ENCODE measurements around the gene FERMT3. TPM values are rescaled to one million over a fixed set of nuclear protein-coding genes. Genes with fewer than 3 reads are reported as not detected.

Gene FERMT3
- total RNA-seq, 5 donors from 2014 or later (not counting 1 experiment from before 2014, with no cell fraction given), result 115 to 184 (median 161) TPM

GRCh38 chr11:64246871-64247728 is 40.6 kb downstream of the FERMT3 start, which contains the start of gene PPP1R14B:
PPP1R14B (minus strand) TSS chr11:64246943; CDS start chr11:64246673, 270 bp downstream.
- Histone ChIP-seq H3K27ac (ENCODE audit: low read length) (peak within 1 kb of the TSS; percentile 57), H3K4me3 (ENCODE audit: control insufficient read depth in 1 of 2, extremely low read depth in 1 of 2, low read length in 1 of 2) (peak within 1 kb of the TSS; percentile 77 to 95), H3K9me3 (no peaks in the 10 kb centered on the region), H3K27me3 (replicated peaks in 1 of 2; ENCODE audit: control insufficient read depth in 2 of 2, extremely low read depth in 1 of 2, insufficient read depth in 2 of 2, low read length in 1 of 2) (peaks cover 0 to 13% of the 10 kb centered on the region in 2 experiments), H3K4me1 (ENCODE audit: control insufficient read depth in 1 of 2, extremely low read depth in 1 of 2, insufficient read depth in 2 of 2, low read length in 2 of 2) (peaks cover 17 to 63% of the 10 kb centered on the region in 2 experiments), H3K36me3 (ENCODE audit: control insufficient read depth in 2 of 2, extremely low read depth in 1 of 2, insufficient read depth in 1 of 2, low read length in 1 of 2) (peaks cover 6 to 10% of the 10 kb centered on the region in 2 donors)
- peak within 1 kb of the TSS; percentile 87 to 88 for H3K27ac Mint-ChIP-seq
- H3K9me3 Mint-ChIP-seq, result no peaks in the 10 kb centered on the region
- H3K36me3 Mint-ChIP-seq, result no peaks in the 10 kb centered on the region
- H3K4me3 Mint-ChIP-seq, result peak within 1 kb of the TSS; percentile 80 to 90 (median 89)
- ATAC-seq (replicated peaks in 1 of 4) (peak; percentile 69 to 72 (median 70)), DNase-seq (peak; percentile 42 to 82 (median 72))
- under 1% methylated on average over 44 of the region's 74 CpGs for WGBS (ENCODE audit: insufficient coverage)
- no peaks in the 10 kb centered on the region for H3K27me3 Mint-ChIP-seq
- H3K4me1 Mint-ChIP-seq, result peaks cover 36 to 50% (median 40%) of the 10 kb centered on the region in 3 donors
- ChIA-PET CTCF (no interaction called here), POLR2A (no interaction called here)

- no peak for DNase-seq
- Mint-ChIP-seq H3K27ac (peak overlapping the region in 1 of 2 donors; percentile 34), H3K4me3 (peak overlapping the region; percentile 65 to 89 (median 76)), H3K9me3 (no peaks in the 10 kb centered on the region), H3K27me3 (no peaks in the 10 kb centered on the region), H3K4me1 (peaks cover 32 to 45% (median 35%) of the 10 kb centered on the region in 3 donors), H3K36me3 (no peaks in the 10 kb centered on the region)
- WGBS (ENCODE audit: insufficient coverage), result 76% methylated on average over 27 of the region's 31 CpGs
- Histone ChIP-seq H3K27ac (ENCODE audit: low read length) (no peak overlapping the region), H3K9me3 (no peaks in the 10 kb centered on the region), H3K4me1 (ENCODE audit: control insufficient read depth in 1 of 2, extremely low read depth in 1 of 2, insufficient read depth in 2 of 2, low read length in 2 of 2) (peaks cover 13 to 63% of the 10 kb centered on the region in 2 experiments), H3K36me3 (ENCODE audit: control insufficient read depth in 2 of 2, extremely low read depth in 1 of 2, insufficient read depth in 1 of 2, low read length in 1 of 2) (peaks cover 6 to 10% of the 10 kb centered on the region in 2 donors), H3K27me3 (replicated peaks in 1 of 2; ENCODE audit: control insufficient read depth in 2 of 2, extremely low read depth in 1 of 2, insufficient read depth in 2 of 2, low read length in 1 of 2) (peaks cover 0 to 17% of the 10 kb centered on the region in 2 experiments), H3K4me3 (ENCODE audit: control insufficient read depth in 1 of 2, extremely low read depth in 1 of 2, low read length in 1 of 2) (no peak overlapping the region)
- ChIA-PET CTCF (no interaction called here), POLR2A (no interaction called here)
- ATAC-seq (replicated peaks in 1 of 4), result no peak
Observed at GRCh38 chr11:64247729-64248531, 41.4 kb downstream of the FERMT3 start.

GRCh38 chr11:64248578-64248977 is 42.1 kb downstream of the FERMT3 start:
- 87% methylated on average over 7 of the region's 7 CpGs for WGBS (ENCODE audit: insufficient coverage)
- no peaks in the 10 kb centered on the region for H3K9me3 Mint-ChIP-seq

GRCh38 chr11:64249038-64249437 is 42.5 kb downstream of the FERMT3 start:
- H3K27ac Mint-ChIP-seq, result no peak overlapping the region
- H3K4me1 ChIP-seq (ENCODE audit: control insufficient read depth in 1 of 2, extremely low read depth in 1 of 2, insufficient read depth in 2 of 2, low read length in 2 of 2), result peaks cover 11 to 61% of the 10 kb centered on the region in 2 experiments
- H3K36me3 Mint-ChIP-seq, result no peaks in the 10 kb centered on the region
- ChIA-PET CTCF (interaction anchor here in 1 of 2 donors (0.6 to 2.0 kb wide), 2 partner anchors 34 to 55 kb away, joined by 5 to 7 read pairs; no protein-coding TSS in a partner anchor), POLR2A (no interaction called here)
- H3K4me1 Mint-ChIP-seq, result peaks cover 25 to 34% (median 28%) of the 10 kb centered on the region in 3 donors
- H3K27me3 ChIP-seq (replicated peaks in 1 of 2; ENCODE audit: control insufficient read depth in 2 of 2, extremely low read depth in 1 of 2, insufficient read depth in 2 of 2, low read length in 1 of 2), result peaks cover 0 to 17% of the 10 kb centered on the region in 2 experiments
- no peaks in the 10 kb centered on the region for H3K27me3 Mint-ChIP-seq
- H3K9me3 ChIP-seq, result no peaks in the 10 kb centered on the region
- H3K27ac ChIP-seq (ENCODE audit: low read length), result no peak overlapping the region
- H3K4me3 Mint-ChIP-seq, result peak overlapping the region in 2 of 3 donors; percentile 21 to 39
- peaks cover 0 to 3% of the 10 kb centered on the region in 2 donors for H3K36me3 ChIP-seq (ENCODE audit: control insufficient read depth in 2 of 2, extremely low read depth in 1 of 2, insufficient read depth in 1 of 2, low read length in 1 of 2)
- ATAC-seq (replicated peaks in 1 of 4) (no peak), DNase-seq (no peak)
- H3K9me3 Mint-ChIP-seq, result no peaks in the 10 kb centered on the region
- H3K4me3 ChIP-seq (ENCODE audit: control insufficient read depth in 1 of 2, extremely low read depth in 1 of 2, low read length in 1 of 2), result no peak overlapping the region
- 89% methylated on average over 3 of the region's 4 CpGs for WGBS (ENCODE audit: insufficient coverage)

More at GRCh38 chr11:64248578-64248977, 42.1 kb downstream of the FERMT3 start:
- CTCF ChIA-PET, result no interaction called here
- Histone ChIP-seq H3K4me1 (ENCODE audit: control insufficient read depth in 1 of 2, extremely low read depth in 1 of 2, insufficient read depth in 2 of 2, low read length in 2 of 2) (peaks cover 11 to 61% of the 10 kb centered on the region in 2 experiments), H3K4me3 (ENCODE audit: control insufficient read depth in 1 of 2, extremely low read depth in 1 of 2, low read length in 1 of 2) (no peak overlapping the region), H3K27ac (ENCODE audit: low read length) (no peak overlapping the region), H3K36me3 (ENCODE audit: control insufficient read depth in 2 of 2, extremely low read depth in 1 of 2, insufficient read depth in 1 of 2, low read length in 1 of 2) (peaks cover under 1 to 7% of the 10 kb centered on the region in 2 donors), H3K9me3 (no peaks in the 10 kb centered on the region), H3K27me3 (replicated peaks in 1 of 2; ENCODE audit: control insufficient read depth in 2 of 2, extremely low read depth in 1 of 2, insufficient read depth in 2 of 2, low read length in 1 of 2) (peaks cover 0 to 17% of the 10 kb centered on the region in 2 experiments)
- Mint-ChIP-seq H3K27me3 (no peaks in the 10 kb centered on the region), H3K27ac (no peak overlapping the region), H3K36me3 (no peaks in the 10 kb centered on the region), H3K4me3 (peak overlapping the region in 2 of 3 donors; percentile 76 to 89), H3K4me1 (peaks cover 30 to 39% (median 31%) of the 10 kb centered on the region in 3 donors)
- ATAC-seq (replicated peaks in 1 of 4) (no peak), DNase-seq (no peak)
- POLR2A ChIA-PET, result no interaction called here

GRCh38 chr11:64249563-64250414 is 43.3 kb downstream of the FERMT3 start:
- Mint-ChIP-seq H3K36me3 (no peaks in the 10 kb centered on the region), H3K27me3 (no peaks in the 10 kb centered on the region), H3K9me3 (no peaks in the 10 kb centered on the region), H3K4me1 (peaks cover 25 to 31% (median 28%) of the 10 kb centered on the region in 3 donors), H3K4me3 (peak overlapping the region; percentile 39 to 52 (median 43)), H3K27ac (no peak overlapping the region)
- no peak overlapping the region for H3K4me3 ChIP-seq (ENCODE audit: control insufficient read depth in 1 of 2, extremely low read depth in 1 of 2, low read length in 1 of 2)
- WGBS (ENCODE audit: insufficient coverage), result 97% methylated on average over 2 of the region's 8 CpGs
- ATAC-seq (replicated peaks in 1 of 4) (no peak), DNase-seq (no peak)
- peaks cover 11 to 57% of the 10 kb centered on the region in 2 experiments for H3K4me1 ChIP-seq (ENCODE audit: control insufficient read depth in 1 of 2, extremely low read depth in 1 of 2, insufficient read depth in 2 of 2, low read length in 2 of 2)
- peaks cover 0 to 17% of the 10 kb centered on the region in 2 experiments for H3K27me3 ChIP-seq (replicated peaks in 1 of 2; ENCODE audit: control insufficient read depth in 2 of 2, extremely low read depth in 1 of 2, insufficient read depth in 2 of 2, low read length in 1 of 2)
- POLR2A ChIA-PET, result no interaction called here
- CTCF ChIA-PET, result interaction anchor here in 1 of 2 donors (0.6 to 2.0 kb wide), 3 partner anchors 33 to 55 kb away, joined by 4 to 7 read pairs (median 5); no protein-coding TSS in a partner anchor
- H3K36me3 ChIP-seq (ENCODE audit: control insufficient read depth in 2 of 2, extremely low read depth in 1 of 2, insufficient read depth in 1 of 2, low read length in 1 of 2), result no peaks in the 10 kb centered on the region
- no peaks in the 10 kb centered on the region for H3K9me3 ChIP-seq
- no peak overlapping the region for H3K27ac ChIP-seq (ENCODE audit: low read length)

Measured in T-cell (primary cell).